Gastroesophageal sphincter (tissue), 3 donors: ENCODE data around the gene AFG1L.

ENCODE experiments used
- EP300 ChIP-seq: sonication (generic); formaldehyde crosslinking; IDR thresholded peaks from one replicate; pipeline ENCODE4 v1.6.1; 2017; ENCODE audit warnings: antibody characterized with exemption, mild to moderate bottlenecking
- POLR2A ChIP-seq, 2 donors: fragments of 450-650 bp; IDR thresholded peaks; one replicate each; pipeline ENCODE4 v1.6.1; 2017; ENCODE audit warnings: antibody characterized with exemption in 2 of 2, mild to moderate bottlenecking in 2 of 2, moderate library complexity in 1 of 2
- POLR2AphosphoS5 ChIP-seq: sonication (generic); formaldehyde crosslinking; IDR thresholded peaks from one replicate; pipeline ENCODE4 v1.6.1; 2017; ENCODE audit warnings: antibody characterized with exemption
- TF ChIP-seq, protein P1 (sequence below), 4 experiments: fragments of 200-600 bp in 2 of 4; fragments of 450-650 bp in 2 of 4; sonication (generic) in 1 of 4; IDR thresholded peaks; one replicate each; pipeline ENCODE4 v1.5.1; 2017 to 2019; ENCODE audit warnings: antibody characterized with exemption in 4 of 4, mild to moderate bottlenecking in 2 of 4, moderate library complexity in 2 of 4

- TF ChIP-seq, protein P1, sequence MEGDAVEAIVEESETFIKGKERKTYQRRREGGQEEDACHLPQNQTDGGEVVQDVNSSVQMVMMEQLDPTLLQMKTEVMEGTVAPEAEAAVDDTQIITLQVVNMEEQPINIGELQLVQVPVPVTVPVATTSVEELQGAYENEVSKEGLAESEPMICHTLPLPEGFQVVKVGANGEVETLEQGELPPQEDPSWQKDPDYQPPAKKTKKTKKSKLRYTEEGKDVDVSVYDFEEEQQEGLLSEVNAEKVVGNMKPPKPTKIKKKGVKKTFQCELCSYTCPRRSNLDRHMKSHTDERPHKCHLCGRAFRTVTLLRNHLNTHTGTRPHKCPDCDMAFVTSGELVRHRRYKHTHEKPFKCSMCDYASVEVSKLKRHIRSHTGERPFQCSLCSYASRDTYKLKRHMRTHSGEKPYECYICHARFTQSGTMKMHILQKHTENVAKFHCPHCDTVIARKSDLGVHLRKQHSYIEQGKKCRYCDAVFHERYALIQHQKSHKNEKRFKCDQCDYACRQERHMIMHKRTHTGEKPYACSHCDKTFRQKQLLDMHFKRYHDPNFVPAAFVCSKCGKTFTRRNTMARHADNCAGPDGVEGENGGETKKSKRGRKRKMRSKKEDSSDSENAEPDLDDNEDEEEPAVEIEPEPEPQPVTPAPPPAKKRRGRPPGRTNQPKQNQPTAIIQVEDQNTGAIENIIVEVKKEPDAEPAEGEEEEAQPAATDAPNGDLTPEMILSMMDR (IDR thresholded peaks at IDR 0.05), result no peak
- no peak for TF ChIP-seq POLR2AphosphoS5
- TF ChIP-seq POLR2A (IDR thresholded peaks at IDR 0.05), result no peak
- no peak for TF ChIP-seq EP300
Observed at GRCh38 chr6:108446629-108447150, 151.8 kb downstream of the AFG1L start.
